ENCODE data around the gene RRBP1. TPM values are rescaled to one million over a fixed set of nuclear protein-coding genes. Genes with fewer than 3 reads are reported as not detected.

RRBP1 gene
- total RNA-seq, 1 donor from 2014 or later, result 73.1 TPM

DNA sequence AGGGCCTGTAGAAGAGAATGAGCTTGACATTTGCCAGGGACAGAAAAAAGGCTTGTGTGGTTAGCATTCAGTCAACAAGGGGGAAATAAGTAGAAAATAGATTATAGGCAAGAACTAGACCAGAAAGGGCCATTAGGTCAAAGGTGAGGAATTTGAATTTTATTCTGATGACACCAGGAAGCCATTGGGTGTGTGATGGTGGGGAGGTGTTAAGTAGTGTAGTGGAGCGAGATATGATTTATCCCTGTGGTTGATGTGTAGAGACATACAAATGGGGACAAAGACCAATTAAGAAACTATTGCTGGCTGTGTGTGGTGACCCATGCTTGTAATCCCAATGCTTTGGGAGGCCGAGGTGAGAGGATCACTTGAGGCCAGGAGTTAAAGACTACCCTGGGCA lies 101.1 kb downstream of the RRBP1 start:
- H3K4me3 ChIP-seq (ENCODE audit: low read depth, low read length), result no peak overlapping the region
- no peak for DNase-seq (ENCODE audit: low read depth)
- TF ChIP-seq, protein P1, sequence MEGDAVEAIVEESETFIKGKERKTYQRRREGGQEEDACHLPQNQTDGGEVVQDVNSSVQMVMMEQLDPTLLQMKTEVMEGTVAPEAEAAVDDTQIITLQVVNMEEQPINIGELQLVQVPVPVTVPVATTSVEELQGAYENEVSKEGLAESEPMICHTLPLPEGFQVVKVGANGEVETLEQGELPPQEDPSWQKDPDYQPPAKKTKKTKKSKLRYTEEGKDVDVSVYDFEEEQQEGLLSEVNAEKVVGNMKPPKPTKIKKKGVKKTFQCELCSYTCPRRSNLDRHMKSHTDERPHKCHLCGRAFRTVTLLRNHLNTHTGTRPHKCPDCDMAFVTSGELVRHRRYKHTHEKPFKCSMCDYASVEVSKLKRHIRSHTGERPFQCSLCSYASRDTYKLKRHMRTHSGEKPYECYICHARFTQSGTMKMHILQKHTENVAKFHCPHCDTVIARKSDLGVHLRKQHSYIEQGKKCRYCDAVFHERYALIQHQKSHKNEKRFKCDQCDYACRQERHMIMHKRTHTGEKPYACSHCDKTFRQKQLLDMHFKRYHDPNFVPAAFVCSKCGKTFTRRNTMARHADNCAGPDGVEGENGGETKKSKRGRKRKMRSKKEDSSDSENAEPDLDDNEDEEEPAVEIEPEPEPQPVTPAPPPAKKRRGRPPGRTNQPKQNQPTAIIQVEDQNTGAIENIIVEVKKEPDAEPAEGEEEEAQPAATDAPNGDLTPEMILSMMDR (conservative IDR thresholded peaks at IDR 0.05; ENCODE audit: low read depth, low read length), result no peak

DNA sequence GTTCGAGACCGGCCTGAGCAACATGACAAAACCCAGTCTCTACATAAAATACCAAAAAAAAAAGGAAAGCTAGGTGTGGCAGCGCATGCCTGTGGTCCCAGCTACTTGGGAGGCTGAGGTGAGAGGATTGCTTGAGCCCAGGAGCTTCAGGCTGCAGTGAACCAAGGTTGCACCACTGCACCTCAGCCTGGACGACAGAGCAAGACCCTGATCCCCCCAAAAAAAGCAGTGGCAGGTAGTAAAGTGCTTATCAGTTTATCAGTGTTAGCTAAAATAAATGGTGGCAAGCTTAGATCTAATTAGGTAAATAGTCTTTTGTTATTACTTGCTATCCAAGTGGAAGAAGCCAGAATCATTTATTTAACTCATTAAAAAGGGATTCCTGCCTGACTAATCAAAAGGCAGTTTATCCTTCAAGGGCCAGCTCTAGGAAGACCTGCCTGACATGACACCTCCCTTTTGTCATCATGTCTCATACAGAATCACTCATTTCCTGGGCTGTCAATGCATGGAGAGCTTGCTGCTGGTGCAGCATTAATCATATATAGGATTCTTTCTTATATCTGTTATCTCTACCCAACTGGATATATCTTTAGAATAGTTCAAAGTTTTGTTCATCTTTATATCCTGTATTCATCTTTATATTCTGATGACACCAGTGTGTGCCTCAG lies 102.5 kb downstream of the RRBP1 start:
- TF ChIP-seq, protein P1 (conservative IDR thresholded peaks at IDR 0.05; ENCODE audit: low read depth, low read length), result no peak
- no peak overlapping the region for H3K4me3 ChIP-seq (ENCODE audit: low read depth, low read length)
- no peak for DNase-seq (ENCODE audit: low read depth)

DNA sequence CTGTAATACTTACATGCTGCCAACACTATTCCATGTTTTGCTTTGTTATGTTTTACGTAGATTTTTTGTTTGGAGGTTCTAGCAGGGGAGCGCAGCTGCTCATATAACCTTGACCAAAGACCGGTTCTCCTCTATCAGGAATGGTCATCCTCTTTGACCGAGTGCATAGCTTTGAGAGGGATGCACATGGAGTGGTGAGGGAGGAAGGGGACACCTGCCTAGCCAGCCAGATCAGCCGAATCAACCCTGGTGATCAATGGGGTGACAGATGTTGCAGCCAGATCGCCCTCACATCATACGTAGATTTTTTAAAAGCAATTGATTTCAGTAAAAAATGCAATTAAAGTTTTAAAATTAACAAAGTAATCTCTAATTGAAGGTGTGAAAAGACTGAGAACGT lies 105.8 kb downstream of the RRBP1 start:
- no peak overlapping the region for H3K4me3 ChIP-seq (ENCODE audit: low read depth, low read length)
- TF ChIP-seq, protein P1 (conservative IDR thresholded peaks at IDR 0.05; ENCODE audit: low read depth, low read length), result no peak
- no peak for DNase-seq (ENCODE audit: low read depth)

DNA sequence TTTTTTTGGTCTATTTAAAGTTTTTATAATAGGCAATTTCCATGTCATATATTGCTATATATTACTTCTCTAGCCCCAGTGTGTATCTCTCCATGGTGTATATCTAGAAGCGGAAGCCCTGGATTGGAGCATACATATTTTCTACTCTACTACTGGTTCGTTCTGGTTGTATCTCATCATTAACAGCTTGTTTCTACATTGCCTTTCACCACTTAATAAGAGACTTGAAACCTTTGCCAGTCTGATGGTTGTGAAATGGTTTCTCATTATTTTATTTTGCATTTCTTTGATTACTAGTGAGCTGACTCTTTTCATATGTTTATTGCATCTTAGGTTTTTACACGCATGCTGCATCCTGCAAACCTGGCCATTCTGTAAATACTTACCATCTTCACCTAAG lies 108.6 kb downstream of the RRBP1 start:
- no peak overlapping the region for H3K4me3 ChIP-seq (ENCODE audit: low read depth, low read length)
- DNase-seq (ENCODE audit: low read depth), result no peak
- TF ChIP-seq, protein P1 (conservative IDR thresholded peaks at IDR 0.05; ENCODE audit: low read depth, low read length), result no peak

DNA sequence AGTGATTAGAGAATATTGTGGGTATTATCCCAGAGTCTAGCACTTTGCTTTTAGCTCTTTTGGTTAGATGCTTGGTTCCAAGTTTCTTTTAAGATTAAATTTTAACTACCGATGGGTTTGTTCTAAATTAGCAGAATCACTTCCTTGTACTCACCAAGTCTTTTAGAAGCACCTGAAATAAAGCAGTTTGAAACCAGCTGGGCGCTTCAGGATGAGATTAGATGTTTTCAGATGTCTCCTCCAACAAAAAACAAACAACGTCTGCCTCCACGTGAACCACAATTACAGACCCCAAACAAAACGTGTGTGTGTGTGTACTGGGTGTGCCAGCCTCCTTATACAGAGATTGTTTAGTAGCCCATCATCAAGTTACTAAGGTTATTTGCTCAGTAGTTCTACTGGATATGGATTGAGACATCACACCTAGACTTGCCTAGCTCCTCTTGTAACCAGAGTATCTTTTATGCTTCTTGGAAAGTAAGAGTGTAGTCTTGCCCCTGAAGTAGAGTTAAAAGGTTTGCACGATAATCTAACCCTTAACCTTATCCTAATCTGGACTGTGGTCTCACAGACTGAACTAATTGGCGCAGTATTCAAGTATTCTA lies 109.9 kb downstream of the RRBP1 start:
- H3K4me3 ChIP-seq (ENCODE audit: low read depth, low read length), result peak overlapping the region; percentile 95
- no peak for DNase-seq (ENCODE audit: low read depth)
- TF ChIP-seq, protein P1 (conservative IDR thresholded peaks at IDR 0.05; ENCODE audit: low read depth, low read length), result no peak

DNA sequence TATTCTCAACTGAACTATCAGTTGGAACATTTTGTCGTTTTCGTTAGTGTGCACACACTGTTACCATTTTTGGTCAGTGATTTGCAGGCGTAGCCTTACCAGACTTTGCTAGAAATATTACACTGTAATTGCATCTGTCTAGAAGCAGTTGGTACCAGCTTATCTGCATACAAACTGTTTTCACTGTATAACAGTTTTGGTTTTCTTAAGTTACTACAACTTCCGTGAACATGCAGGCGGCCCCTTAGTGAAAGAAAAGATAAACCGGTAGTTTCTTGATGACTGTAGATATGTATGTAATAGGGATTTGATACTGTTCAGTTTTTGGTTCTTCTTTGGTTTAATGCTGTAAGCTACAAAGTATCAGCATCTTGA lies 110.9 kb downstream of the RRBP1 start:
- TF ChIP-seq, protein P1 (conservative IDR thresholded peaks at IDR 0.05; ENCODE audit: low read depth, low read length), result no peak

More for the DNA sequence above, 110.9 kb downstream of the RRBP1 start:
- peak overlapping the region; percentile 95 for H3K4me3 ChIP-seq (ENCODE audit: low read depth, low read length)
- DNase-seq (ENCODE audit: low read depth), result no peak

Measured in epithelial cell of proximal tubule (primary cell).